Activated naive CD4-positive, alpha-beta T cell treated with anti-CD3 and anti-CD28 coated beads for 36 hours (primary cell): ENCODE measurements around the gene C19orf85. TPM values are rescaled to one million over a fixed set of nuclear protein-coding genes. Genes with fewer than 3 reads are reported as not detected.
A peak's percentile ranks its signal among the peaks of the same experiment; 100 is the strongest.

Experiments
- CTCF ChIA-PET: fragments of 350-600 bp; sonication (Branson Sonifier 250); formaldehyde crosslinking; loops from one replicate; lab custom pipeline; 2021; ENCODE audit warnings: antibody characterized with exemption; lab: Charles Lee
- DNase-seq: peaks from one replicate; pipeline ENCODE4 v3.0.0-alpha.2; 2020
- H3K27ac Mint-ChIP-seq: one replicate; pipeline ENCODE4 v1.8.0; 2021; ENCODE audit warnings: mild to moderate bottlenecking, mixed read lengths
- H3K27me3 Mint-ChIP-seq: one replicate; pipeline ENCODE4 v1.8.0; 2021; ENCODE audit warnings: low read depth, mixed read lengths
- H3K36me3 Mint-ChIP-seq: one replicate; pipeline ENCODE4 v1.8.0; 2021; ENCODE audit warnings: low read depth, mixed read lengths
- H3K4me1 Mint-ChIP-seq: one replicate; pipeline ENCODE4 v1.8.0; 2021; ENCODE audit warnings: low read depth, mixed read lengths
- H3K4me3 Mint-ChIP-seq: one replicate; pipeline ENCODE4 v1.8.0; 2021; ENCODE audit warnings: mild to moderate bottlenecking, moderate library complexity, mixed read lengths
- H3K9me3 Mint-ChIP-seq: one replicate; pipeline ENCODE4 v1.8.0; 2021; ENCODE audit warnings: mixed read lengths
- intact Hi-C: fragments of 100-400 bp; cut with micrococcal nuclease; formaldehyde crosslinking; loops from one replicate; pipeline ENCODE4 v1.15.1; 2023
- total RNA-seq, 2 experiments: library from RNA; stranded (reverse); gene quantifications; one replicate each; pipeline ENCODE4 v1.2.3, GENCODE V29; 2021

C19orf85 gene
- total RNA-seq, 2 experiments from 2014 or later: not detected

DNA sequence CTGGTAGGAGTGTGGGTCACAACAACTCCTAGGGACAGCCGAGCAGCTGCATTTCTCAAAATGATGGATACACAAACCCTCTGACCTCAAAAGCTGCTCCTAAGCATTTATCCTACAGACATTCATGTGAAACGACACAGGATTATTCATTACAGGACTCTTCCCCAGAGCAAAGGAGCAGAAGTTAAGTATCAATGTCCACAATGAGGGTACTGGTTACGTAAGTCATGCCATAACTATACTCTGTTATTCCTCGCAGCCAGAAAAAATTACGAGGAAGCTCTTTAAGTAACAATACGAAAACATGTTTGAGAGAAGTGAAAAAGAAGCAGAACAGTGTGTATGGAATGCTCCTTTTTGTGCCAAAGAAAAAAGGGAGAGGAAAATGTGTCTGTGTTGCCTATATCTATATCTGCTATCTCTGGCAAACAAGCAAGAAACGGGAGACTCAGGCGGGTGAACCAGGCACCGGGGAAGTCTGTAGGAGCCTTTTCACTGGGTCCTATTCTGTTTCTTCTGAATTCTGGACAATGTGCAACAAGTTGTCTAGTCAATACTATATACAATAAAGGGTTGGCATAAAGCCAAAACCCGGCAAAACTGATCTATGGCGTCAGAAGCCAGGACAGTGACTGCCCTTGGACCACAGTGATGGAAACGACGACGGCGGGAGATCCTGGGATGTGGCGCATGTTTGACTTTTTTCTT, 4.4 kb downstream of the C19orf85 start:
- peak overlapping the region; percentile 93 for H3K4me3 Mint-ChIP-seq
- intact Hi-C loops: no loop called here
- no peak for DNase-seq
- CTCF ChIA-PET: interaction anchor here (1.0 to 1.2 kb wide), 2 partner anchors 44 to 205 kb away, joined by 3 to 6 read pairs; no protein-coding TSS in a partner anchor
- no peak overlapping the region for H3K27ac Mint-ChIP-seq
- peaks cover 20% of the 10 kb centered on the region for H3K4me1 Mint-ChIP-seq
- H3K36me3 Mint-ChIP-seq: peaks cover 5% of the 10 kb centered on the region
- no peaks in the 10 kb centered on the region for H3K27me3 Mint-ChIP-seq
- H3K9me3 Mint-ChIP-seq: no peaks in the 10 kb centered on the region

- CTCF ChIA-PET: interaction anchor here (0.9 to 1.2 kb wide), 3 partner anchors 8 to 204 kb away, joined by 3 to 6 read pairs (median 4); no protein-coding TSS in a partner anchor
- no peak overlapping the region for H3K27ac Mint-ChIP-seq
- no peak overlapping the region for H3K4me3 Mint-ChIP-seq
- peaks cover 20% of the 10 kb centered on the region for H3K4me1 Mint-ChIP-seq
- intact Hi-C loops: no loop called here
- no peaks in the 10 kb centered on the region for H3K27me3 Mint-ChIP-seq
- peaks cover 8% of the 10 kb centered on the region for H3K36me3 Mint-ChIP-seq
- no peak for DNase-seq
- H3K9me3 Mint-ChIP-seq: no peaks in the 10 kb centered on the region
Observed at GRCh38 chr19:55459551-55459949, 5.0 kb downstream of the C19orf85 start.

- peaks cover 17% of the 10 kb centered on the region for H3K36me3 Mint-ChIP-seq
- DNase-seq: no peak
- no peak overlapping the region for H3K27ac Mint-ChIP-seq
- CTCF ChIA-PET: no interaction called here
- peaks cover 24% of the 10 kb centered on the region for H3K4me1 Mint-ChIP-seq
- H3K4me3 Mint-ChIP-seq: no peak overlapping the region
- intact Hi-C loops: no loop called here
- no peaks in the 10 kb centered on the region for H3K9me3 Mint-ChIP-seq
- peaks cover 11% of the 10 kb centered on the region for H3K27me3 Mint-ChIP-seq
Observed at GRCh38 chr19:55457683-55458457, 6.7 kb downstream of the C19orf85 start.

DNA sequence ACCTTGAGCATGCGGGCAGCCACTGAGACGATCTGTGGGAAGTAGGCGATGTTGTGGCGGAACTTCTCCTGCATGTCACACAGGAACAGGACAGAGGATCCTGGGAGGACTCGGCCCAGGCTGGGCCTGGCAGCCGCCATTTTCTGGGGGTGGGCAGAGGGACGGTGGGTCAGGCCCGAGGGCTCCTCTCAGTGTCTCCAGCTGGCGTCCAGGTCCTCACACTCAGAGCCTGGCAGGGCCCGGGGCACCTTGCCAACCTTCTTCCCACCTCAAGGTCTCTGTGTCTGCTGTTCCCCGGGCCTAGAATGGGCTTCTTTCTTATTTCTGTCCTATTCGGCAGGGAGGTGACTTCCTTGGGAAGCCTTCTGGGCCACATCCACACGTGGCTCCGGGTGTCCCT, 8.2 kb downstream of the C19orf85 start:
- H3K4me3 Mint-ChIP-seq: no peak overlapping the region
- CTCF ChIA-PET: interaction anchor here (0.6 kb wide), 1 partner anchor 804 kb away, joined by 3 read pairs; no protein-coding TSS in a partner anchor
- no peak overlapping the region for H3K27ac Mint-ChIP-seq
- H3K36me3 Mint-ChIP-seq: peaks cover 17% of the 10 kb centered on the region
- peaks cover 17% of the 10 kb centered on the region for H3K27me3 Mint-ChIP-seq
- peaks cover 21% of the 10 kb centered on the region for H3K4me1 Mint-ChIP-seq
- DNase-seq: no peak
- intact Hi-C loops: no loop called here
- no peaks in the 10 kb centered on the region for H3K9me3 Mint-ChIP-seq

- Mint-ChIP-seq H3K27ac (no peak overlapping the region), H3K36me3 (peaks cover 17% of the 10 kb centered on the region), H3K27me3 (peaks cover 21% of the 10 kb centered on the region), H3K4me1 (peaks cover 19% of the 10 kb centered on the region), H3K9me3 (no peaks in the 10 kb centered on the region), H3K4me3 (no peak overlapping the region)
- intact Hi-C loops: no loop called here
- CTCF ChIA-PET: interaction anchor here (0.6 kb wide), 1 partner anchor 804 kb away, joined by 3 read pairs; no protein-coding TSS in a partner anchor
- no peak for DNase-seq
Observed at GRCh38 chr19:55455576-55456235, 8.8 kb downstream of the C19orf85 start.

DNA sequence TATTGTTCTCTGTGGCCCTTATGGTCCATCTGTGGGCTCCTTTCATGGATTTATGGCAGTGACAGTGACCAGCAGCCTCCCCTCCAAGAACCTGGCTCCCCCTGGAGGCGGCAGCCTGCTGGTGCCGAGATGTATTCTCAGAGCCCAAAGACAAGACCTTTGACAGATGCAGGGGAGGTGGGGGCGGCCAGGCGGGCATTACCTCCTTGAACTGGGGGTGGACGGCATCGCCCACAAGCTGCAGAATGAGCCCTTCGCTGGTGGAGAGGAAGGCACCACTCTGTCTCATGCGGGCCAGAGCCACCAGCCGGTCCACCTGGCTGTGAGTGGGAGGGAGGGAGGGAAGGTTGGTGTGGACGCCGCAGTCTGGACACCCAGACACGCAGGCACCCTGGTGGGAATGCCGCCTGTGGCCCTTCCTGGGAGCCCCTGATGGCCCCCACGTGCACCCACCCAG, 9.7 kb downstream of the C19orf85 start:
- CTCF ChIA-PET: interaction anchor here (2.2 kb wide), 1 partner anchor 13 kb away, joined by 7 read pairs; no protein-coding TSS in a partner anchor
- peaks cover 17% of the 10 kb centered on the region for H3K36me3 Mint-ChIP-seq
- peaks cover 26% of the 10 kb centered on the region for H3K27me3 Mint-ChIP-seq
- H3K9me3 Mint-ChIP-seq: no peaks in the 10 kb centered on the region
- intact Hi-C loops: no loop called here
- peaks cover 13% of the 10 kb centered on the region for H3K4me1 Mint-ChIP-seq
- H3K27ac Mint-ChIP-seq: no peak overlapping the region
- H3K4me3 Mint-ChIP-seq: no peak overlapping the region
- peak; percentile 56 for DNase-seq

DNA sequence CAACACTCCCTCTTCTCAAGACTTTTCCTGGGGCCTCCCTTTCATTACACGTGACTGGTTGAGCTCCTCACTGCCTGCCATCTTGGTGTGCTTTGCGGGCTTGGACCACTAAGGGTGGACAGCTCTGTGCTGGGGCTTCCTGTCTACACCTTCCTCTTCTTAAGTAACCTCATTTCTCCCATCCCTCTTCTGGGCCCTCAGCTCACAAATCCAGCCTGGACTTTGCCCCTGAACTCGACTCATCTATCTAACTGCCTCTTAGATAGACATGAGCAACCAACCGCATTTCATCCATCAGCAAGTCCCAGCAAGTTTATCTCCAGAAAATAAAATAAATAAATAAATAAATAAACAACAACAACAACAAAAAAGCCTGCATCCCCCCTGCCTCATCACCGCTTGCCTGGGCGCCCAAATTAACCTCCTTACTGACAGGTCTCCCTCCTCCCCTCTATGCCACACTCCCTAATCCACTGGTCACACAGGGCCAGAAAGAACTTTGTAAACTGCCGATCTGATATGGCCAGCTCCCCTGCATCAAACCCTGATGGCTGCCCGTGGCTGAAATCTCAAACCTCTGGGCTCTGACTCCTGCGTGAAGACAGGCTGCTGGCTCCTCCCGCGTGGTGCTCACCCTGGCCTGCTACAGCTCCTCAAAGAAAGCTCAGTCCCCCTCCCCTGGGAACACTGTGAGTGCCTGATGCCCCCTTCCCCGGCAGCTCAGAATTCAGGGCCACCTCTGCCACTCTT, 10.9 kb downstream of the C19orf85 start:
- Mint-ChIP-seq H3K4me1 (peaks cover 12% of the 10 kb centered on the region), H3K9me3 (no peaks in the 10 kb centered on the region), H3K4me3 (peak overlapping the region; percentile 17), H3K27ac (no peak overlapping the region), H3K27me3 (peaks cover 27% of the 10 kb centered on the region), H3K36me3 (peaks cover 17% of the 10 kb centered on the region)
- DNase-seq: no peak
- intact Hi-C loops: no loop called here
- CTCF ChIA-PET: interaction anchor here (0.7 to 2.2 kb wide), 8 partner anchors 14 to 313 kb away, joined by 3 to 7 read pairs (median 4); partner anchors contain the start of gene HSPBP1

GRCh38 chr19:55452749-55453346, 11.7 kb downstream of the C19orf85 start:
- Mint-ChIP-seq H3K27me3 (peaks cover 27% of the 10 kb centered on the region), H3K27ac (no peak overlapping the region), H3K9me3 (no peaks in the 10 kb centered on the region), H3K4me1 (peaks cover 12% of the 10 kb centered on the region), H3K36me3 (peaks cover 17% of the 10 kb centered on the region), H3K4me3 (no peak overlapping the region)
- CTCF ChIA-PET: interaction anchor here (1.1 to 2.2 kb wide), 5 partner anchors 15 to 312 kb away, joined by 3 to 7 read pairs (median 4); partner anchors contain the start of gene HSPBP1
- intact Hi-C loops: no loop called here
- peak; percentile 23 for DNase-seq

DNA sequence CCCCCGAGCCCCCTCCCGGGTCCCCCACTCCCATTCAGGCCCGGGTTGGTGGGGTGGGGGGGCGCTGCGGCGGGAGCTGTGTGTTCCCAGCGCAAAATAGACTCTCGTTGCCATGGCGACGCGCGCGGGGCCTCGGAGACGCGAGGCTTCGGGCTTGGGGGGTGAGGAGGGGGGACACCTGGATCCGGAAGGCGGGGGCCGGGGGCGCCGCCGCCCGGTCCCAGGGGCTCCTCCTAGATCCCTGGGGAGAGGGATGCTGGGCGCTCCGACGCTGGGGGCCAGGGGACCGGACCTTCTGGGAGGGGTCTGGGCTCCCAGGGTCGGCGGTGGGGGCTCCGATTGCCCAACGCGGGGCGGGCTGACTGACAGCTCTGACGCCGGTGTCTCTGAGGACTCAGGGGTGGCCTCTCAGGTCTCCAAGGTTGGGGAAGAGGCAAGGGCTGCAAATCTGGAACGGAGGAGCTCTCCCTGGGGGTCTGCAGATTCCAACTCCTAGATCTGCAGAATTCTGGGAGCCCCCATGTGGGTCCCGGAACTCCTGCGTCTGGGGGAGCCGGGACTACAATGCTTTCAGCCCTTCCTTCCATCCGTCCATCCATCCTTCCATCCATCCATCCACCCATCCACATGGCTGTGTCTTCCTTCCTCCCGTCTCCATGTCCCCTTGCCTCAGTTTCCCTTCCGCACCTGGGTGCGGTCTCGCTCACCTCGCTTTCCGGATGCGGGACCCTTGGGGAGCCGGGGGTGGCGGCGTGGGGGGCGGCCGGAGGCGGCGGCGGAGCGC, 12.4 kb downstream of the C19orf85 start:
- CTCF ChIA-PET: interaction anchor here (0.7 to 2.2 kb wide), 2 partner anchors 15 to 247 kb away, joined by 3 to 7 read pairs; no protein-coding TSS in a partner anchor
- Mint-ChIP-seq H3K9me3 (no peaks in the 10 kb centered on the region), H3K27ac (no peak overlapping the region), H3K4me1 (peaks cover 12% of the 10 kb centered on the region), H3K36me3 (peaks cover 17% of the 10 kb centered on the region), H3K4me3 (no peak overlapping the region), H3K27me3 (peaks cover 27% of the 10 kb centered on the region)
- intact Hi-C loops: no loop called here
- no peak for DNase-seq

DNA sequence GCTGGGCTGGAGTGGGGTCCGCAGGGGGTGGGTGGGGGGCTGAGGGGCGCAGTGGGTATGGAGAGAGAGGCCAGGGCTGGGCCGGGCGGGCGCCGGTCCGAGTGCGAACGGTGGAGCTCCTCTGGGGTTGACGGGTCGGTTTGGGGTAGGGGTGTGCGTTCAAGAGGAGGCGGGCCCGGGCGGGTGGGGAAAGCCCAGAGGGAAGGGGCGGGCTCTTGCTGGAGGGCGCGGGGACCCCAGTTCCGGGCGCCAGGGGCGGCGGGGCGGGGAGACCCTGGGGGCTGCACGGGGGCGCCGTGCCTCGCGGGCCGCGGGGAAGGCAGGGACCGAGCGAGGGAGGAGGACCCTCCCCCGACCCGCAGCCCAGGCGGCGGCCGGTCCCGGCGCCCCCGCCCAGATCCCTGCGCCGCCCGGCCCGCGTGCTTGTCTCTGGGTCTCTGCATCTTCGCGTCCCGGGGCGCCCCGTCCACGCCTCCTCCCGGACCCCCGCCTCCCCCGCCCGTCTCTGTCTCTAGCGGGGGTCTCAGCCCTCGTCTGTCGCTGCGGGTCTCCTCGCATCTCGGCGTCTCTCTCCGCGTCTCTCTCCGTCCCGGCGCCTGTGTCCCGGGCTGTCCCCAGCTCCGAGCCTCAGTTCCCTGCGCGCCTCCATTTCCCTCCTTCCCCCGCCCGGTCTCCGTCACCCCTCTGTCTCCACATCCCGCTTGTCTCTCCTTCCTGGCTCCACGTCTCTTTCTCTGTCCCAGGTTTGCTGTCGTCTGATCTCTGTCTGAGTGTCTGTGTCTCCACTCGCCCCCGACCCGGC, 13.2 kb downstream of the C19orf85 start:
- peak overlapping the region; percentile 39 for H3K4me3 Mint-ChIP-seq
- peaks cover 27% of the 10 kb centered on the region for H3K27me3 Mint-ChIP-seq
- intact Hi-C loops: no loop called here
- H3K4me1 Mint-ChIP-seq: peaks cover 12% of the 10 kb centered on the region
- DNase-seq: no peak
- H3K36me3 Mint-ChIP-seq: peaks cover 15% of the 10 kb centered on the region
- CTCF ChIA-PET: interaction anchor here (0.7 kb wide), 1 partner anchor 247 kb away, joined by 3 read pairs; no protein-coding TSS in a partner anchor
- H3K9me3 Mint-ChIP-seq: no peaks in the 10 kb centered on the region
- no peak overlapping the region for H3K27ac Mint-ChIP-seq
